NB4 (cell line): ENCODE measurements around the gene SLAMF7.
A peak's percentile ranks its signal among the peaks of the same experiment; 100 is the strongest.

Experiments
- DNase-seq: peaks from one replicate; pipeline ENCODE4 v3.0.0; 2010; ENCODE audit warnings: low read depth
- H3K4me3 ChIP-seq: one replicate; pipeline ENCODE4 v1.5.1; 2011; ENCODE audit warnings: mild to moderate bottlenecking, low read depth, low read length, moderate library complexity
- MAX ChIP-seq: IDR thresholded peaks from 2 replicates; pipeline ENCODE4 v1.6.1; 2011; ENCODE audit warnings: low read depth, low read length
- MYC ChIP-seq: IDR thresholded peaks from 2 replicates; pipeline ENCODE4 v1.6.1; 2011; ENCODE audit warnings: low read depth, low read length
- POLR2A ChIP-seq: IDR thresholded peaks from 2 replicates; pipeline ENCODE4 v1.6.1; 2011; ENCODE audit warnings: mild to moderate bottlenecking; ENCODE audit not compliant: insufficient read length; ENCODE audit errors: extremely low read depth
- TF ChIP-seq, protein P1 (sequence below): IDR thresholded peaks from one replicate; pipeline ENCODE4 v1.5.1; 2012; ENCODE audit warnings: low read depth, low read length

Gene SLAMF7

GRCh38 chr1:160761046-160761445, 22.0 kb downstream of the SLAMF7 start:
- DNase-seq = no peak
- no peak overlapping the region for H3K4me3 ChIP-seq
- TF ChIP-seq MAX (no peak), POLR2A (no peak)
- TF ChIP-seq, protein P1, sequence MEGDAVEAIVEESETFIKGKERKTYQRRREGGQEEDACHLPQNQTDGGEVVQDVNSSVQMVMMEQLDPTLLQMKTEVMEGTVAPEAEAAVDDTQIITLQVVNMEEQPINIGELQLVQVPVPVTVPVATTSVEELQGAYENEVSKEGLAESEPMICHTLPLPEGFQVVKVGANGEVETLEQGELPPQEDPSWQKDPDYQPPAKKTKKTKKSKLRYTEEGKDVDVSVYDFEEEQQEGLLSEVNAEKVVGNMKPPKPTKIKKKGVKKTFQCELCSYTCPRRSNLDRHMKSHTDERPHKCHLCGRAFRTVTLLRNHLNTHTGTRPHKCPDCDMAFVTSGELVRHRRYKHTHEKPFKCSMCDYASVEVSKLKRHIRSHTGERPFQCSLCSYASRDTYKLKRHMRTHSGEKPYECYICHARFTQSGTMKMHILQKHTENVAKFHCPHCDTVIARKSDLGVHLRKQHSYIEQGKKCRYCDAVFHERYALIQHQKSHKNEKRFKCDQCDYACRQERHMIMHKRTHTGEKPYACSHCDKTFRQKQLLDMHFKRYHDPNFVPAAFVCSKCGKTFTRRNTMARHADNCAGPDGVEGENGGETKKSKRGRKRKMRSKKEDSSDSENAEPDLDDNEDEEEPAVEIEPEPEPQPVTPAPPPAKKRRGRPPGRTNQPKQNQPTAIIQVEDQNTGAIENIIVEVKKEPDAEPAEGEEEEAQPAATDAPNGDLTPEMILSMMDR = no peak

GRCh38 chr1:160761886-160762285, 22.8 kb downstream of the SLAMF7 start:
- DNase-seq = no peak
- no peak for TF ChIP-seq MAX
- TF ChIP-seq MYC = no peak
- TF ChIP-seq POLR2A = no peak
- TF ChIP-seq, protein P1 = no peak
- no peak overlapping the region for H3K4me3 ChIP-seq

- TF ChIP-seq MYC (no peak), POLR2A (no peak), MAX (no peak)
- TF ChIP-seq, protein P1 = no peak
Observed at GRCh38 chr1:160763993-160764392, 24.9 kb downstream of the SLAMF7 start.

GRCh38 chr1:160767395-160768294, 28.6 kb downstream of the SLAMF7 start:
- H3K4me3 ChIP-seq = no peak overlapping the region
- DNase-seq = peak; percentile 11
- TF ChIP-seq MYC (no peak), MAX (no peak), POLR2A (no peak)
- TF ChIP-seq, protein P1 = no peak

More at GRCh38 chr1:160763993-160764392, 24.9 kb downstream of the SLAMF7 start:
- no peak overlapping the region for H3K4me3 ChIP-seq
- no peak for DNase-seq

GRCh38 chr1:160768295-160768657, 29.2 kb downstream of the SLAMF7 start:
- DNase-seq = peak; percentile 68
- TF ChIP-seq MYC = no peak
- TF ChIP-seq, protein P1 = peak; percentile 58
- no peak overlapping the region for H3K4me3 ChIP-seq

GRCh38 chr1:160772331-160772730, 33.3 kb downstream of the SLAMF7 start:
- H3K4me3 ChIP-seq = no peak overlapping the region
- no peak for TF ChIP-seq MAX
- TF ChIP-seq POLR2A = no peak
- TF ChIP-seq, protein P1 = no peak
- no peak for DNase-seq
